HL-60 (cell line): ENCODE data around the gene RBM26.

Experiments
- CTCF ChIP-seq: IDR thresholded peaks from one replicate; pipeline ENCODE4 v1.5.1; 2011; ENCODE audit warnings: low read length, control low read depth, inconsistent platforms; ENCODE audit not compliant: insufficient read depth
- GABPA ChIP-seq: IDR thresholded peaks from 2 replicates; pipeline ENCODE4 v1.6.1; 2012; ENCODE audit warnings: low read depth
- POLR2AphosphoS5 ChIP-seq: IDR thresholded peaks from 2 replicates; pipeline ENCODE4 v1.6.1; 2012; ENCODE audit warnings: low read depth

- no peak for TF ChIP-seq CTCF
- TF ChIP-seq POLR2AphosphoS5 = no peak
- no peak for TF ChIP-seq GABPA
Measured at GRCh38 chr13:79409828-79410227, 3.8 kb upstream of the RBM26 start.
